K562 (cell line): ENCODE measurements around the gene RGS19. TPM values are rescaled to one million over a fixed set of nuclear protein-coding genes. Genes with fewer than 3 reads are reported as not detected.

ENCODE experiments used
- ATAC-seq: fragments of 200-7000 bp; cut with Tn5 transposase; 3 replicates; pipeline ENCODE4 v1.9.1; 2020; ENCODE audit warnings: moderate library complexity
- BruUV-seq: library from RNA; stranded (reverse); fragments of 400-500 nt; replicated peaks from 2 replicates; lab custom pipeline; 2021; lab: Mats Ljungman, UMichigan
- CTCF ChIA-PET: fragments of 300-600 bp; formaldehyde crosslinking; extraction: SDS; loops from one replicate; lab custom pipeline; 2021; ENCODE audit warnings: low intra/inter-chr PET ratio; lab: Yijun Ruan, JAX
- POLR2A ChIA-PET: fragments of 300-600, 350-650 bp; sonication (Branson Sonifier 250); formaldehyde crosslinking; extraction: SDS; loops from one replicate; lab custom pipeline; 2021; ENCODE audit warnings: antibody characterized with exemption, inconsistent platforms; lab: Yijun Ruan, JAX
- DNase-seq, 4 experiments: peaks; one replicate each; pipeline versions ENCODE4 v3.0.0 to v3.0.0-alpha.2; 2011 to 2018; ENCODE audit warnings: low spot score in 3 of 4, mixed read lengths in 3 of 4; ENCODE audit errors: extremely low read depth in 1 of 4
- FAIRE-seq: peaks from 2 replicates; lab custom pipeline; 2011; peaks lifted over from hg19 to GRCh38; lab: Jason Lieb, UNC
- H2AFZ ChIP-seq: 2 replicates; pipeline ENCODE4 v1.6.0; 2011; ENCODE audit warnings: low read depth, low read length, control low read depth, inconsistent platforms
- H3K27ac ChIP-seq: fragments of 200-600 bp; 3 replicates; pipeline ENCODE4 v1.8.0; 2011; ENCODE audit warnings: low read depth, mild to moderate bottlenecking, control low read depth, inconsistent platforms, low read length, moderate library complexity, mixed read lengths; ENCODE audit errors: extremely low read depth
- H3K27me3 ChIP-seq, 2 experiments: fragments of 300-600 bp in 1 of 2; 2 replicates in 1 of 2; 3 replicates in 1 of 2; pipeline versions ENCODE4 v1.6.0 to v1.8.0; 2011; ENCODE audit warnings: inconsistent platforms in 2 of 2, low read length in 2 of 2, mild to moderate bottlenecking in 1 of 2, mixed read lengths in 1 of 2, moderate library complexity in 1 of 2; ENCODE audit not compliant: control insufficient read depth in 2 of 2, insufficient read depth in 2 of 2
- H3K36me3 ChIP-seq: fragments of 300-600 bp; 3 replicates; pipeline ENCODE4 v1.8.0; 2011; ENCODE audit warnings: mild to moderate bottlenecking, low read length, inconsistent platforms; ENCODE audit not compliant: control insufficient read depth, insufficient read depth
- H3K4me1 ChIP-seq, 2 experiments: fragments of 200-600 bp in 1 of 2; replicated peaks in 1 of 2; 2 replicates in 1 of 2; 3 replicates in 1 of 2; pipeline versions ENCODE4 v1.5.1 to v1.8.0; 2011; ENCODE audit warnings: inconsistent platforms in 2 of 2, low read length in 2 of 2, mild to moderate bottlenecking in 1 of 2, mixed read lengths in 1 of 2, moderate library complexity in 1 of 2; ENCODE audit not compliant: control insufficient read depth in 2 of 2, insufficient read depth in 2 of 2
- H3K4me2 ChIP-seq: 2 replicates; pipeline ENCODE4 v1.6.1; 2011; ENCODE audit warnings: low read length, control low read depth, inconsistent platforms, mixed read lengths; ENCODE audit not compliant: insufficient read depth
- H3K4me3 ChIP-seq: fragments of 200-600 bp; sonication (generic), shearing (Covaris generic); 2 replicates; pipeline ENCODE4 v1.5.1; 2016; ENCODE audit warnings: control low read depth, inconsistent platforms
- H3K79me2 ChIP-seq: fragments of 200-600 bp; 3 replicates; pipeline ENCODE4 v1.8.0; 2011; ENCODE audit warnings: low read length, inconsistent platforms; ENCODE audit not compliant: control insufficient read depth, insufficient read depth
- H3K9ac ChIP-seq, 2 experiments: 2 replicates each; pipeline versions ENCODE4 v1.6.0 to v1.6.1; 2011; ENCODE audit warnings: low read depth in 2 of 2, low read length in 2 of 2, control low read depth in 1 of 2, inconsistent platforms in 1 of 2, mild to moderate bottlenecking in 1 of 2, mixed read lengths in 1 of 2; ENCODE audit not compliant: insufficient read depth in 1 of 2
- H3K9me1 ChIP-seq: one replicate; pipeline ENCODE4 v1.6.0; 2011; ENCODE audit warnings: inconsistent platforms, mild to moderate bottlenecking, low read length, moderate library complexity; ENCODE audit not compliant: control insufficient read depth, insufficient read depth
- H3K9me3 ChIP-seq: replicated peaks from 2 replicates; pipeline ENCODE4 v1.5.1; 2011; ENCODE audit warnings: low read depth, low read length, inconsistent platforms; ENCODE audit not compliant: control insufficient read depth, insufficient read depth
- H4K20me1 ChIP-seq: replicated peaks from 2 replicates; pipeline ENCODE4 v1.6.1; 2011; ENCODE audit warnings: low read length, inconsistent platforms, mixed read lengths; ENCODE audit not compliant: control insufficient read depth, insufficient read depth
- FIP1L1 ChIP-seq: fragments of 200-400 bp; formaldehyde crosslinking; IDR thresholded peaks from 2 replicates; pipeline ENCODE4 v1.6.1; 2018; ENCODE audit warnings: mild to moderate bottlenecking, low read depth, low read length; ENCODE audit not compliant: poor library complexity, severe bottlenecking
- FOXA3 ChIP-seq, 2 experiments: fragments of 450-650 bp in 1 of 2; sonication (generic) in 1 of 2; formaldehyde crosslinking; IDR thresholded peaks in 1 of 2; conservative IDR thresholded peaks in 1 of 2; 2 replicates each; pipeline versions ENCODE4 v1.4.0 to v1.8.0; 2020 to 2022; ENCODE audit warnings: mild to moderate bottlenecking in 2 of 2, missing genetic modification reagents in 1 of 2
- PHF20 ChIP-seq: fragments of 450-650 bp; IDR thresholded peaks from 2 replicates; pipeline ENCODE4 v1.6.1; 2018; ENCODE audit not compliant: partially characterized antibody
- WGBS: fragments of 100-300 bp; shearing (Covaris generic); methylation state at CpG from one replicate; pipeline ENCODE4 v1.1.6; 2016; ENCODE audit warnings: low coverage, mixed read lengths; ENCODE audit not compliant: insufficient coverage; ENCODE audit errors: missing lambda C conversion rate; 5-methylcytosine and 5-hydroxymethylcytosine counted together
- in situ Hi-C: fragments of 300-500 bp; cut with MboI; formaldehyde crosslinking; loops from 4 replicates; pipeline ENCODE4 v1.15.0; 2018; ENCODE audit warnings: inconsistent platforms, mixed read lengths
- intact Hi-C: fragments of 100-400 bp; cut with micrococcal nuclease; formaldehyde crosslinking; loops from 2 replicates; pipeline ENCODE4 v1.14.2; 2022
- polyA plus RNA-seq, 8 experiments: library from polyadenylated mRNA; depleted of rRNA in 4 of 8; stranded (reverse) in 5 of 8; unstranded in 3 of 8; fragments of >200 nt; fragmentation: Nextera tagmentation in 2 of 8; fragmentation: Illumina TruSeq in 1 of 8; extraction: Ambion mirVana in 2 of 8; extraction: Trizol in 1 of 8; gene quantifications; 2 replicates each; pipeline versions ENCODE4 v1.2.1 to v1.2.3, GENCODE V29; 2011 to 2014; ENCODE audit warnings: inconsistent platforms in 1 of 8, missing spikeins in 1 of 8
- total RNA-seq, 7 experiments: library from RNA; depleted of rRNA in 6 of 7; stranded (reverse); fragments of >200 nt in 6 of 7; fragmentation: Illumina TruSeq in 2 of 7; extraction: Trizol in 2 of 7; gene quantifications; 2 replicates each; pipeline versions ENCODE4 v1.2.1 to v1.2.3, GENCODE V29; 2011 to 2021; ENCODE audit warnings: low replicate concordance in 1 of 7
- TF ChIP-seq, protein P1 (sequence below), 2 experiments: fragments of 450-650 bp in 1 of 2; sonication (generic) in 1 of 2; formaldehyde crosslinking; conservative IDR thresholded peaks; 2 replicates each; pipeline versions ENCODE4 v1.4.0 to v1.8.1; 2020 to 2022; ENCODE audit warnings: mild to moderate bottlenecking in 1 of 2, missing genetic modification reagents in 1 of 2
- TF ChIP-seq, protein P2 (sequence below), 2 experiments: IDR thresholded peaks; 2 replicates each; pipeline ENCODE4 v1.6.1; 2011; ENCODE audit warnings: borderline replicate concordance in 1 of 2, control low read depth in 1 of 2, low read depth in 1 of 2, low read length in 1 of 2, mild to moderate bottlenecking in 1 of 2, mixed read lengths in 1 of 2, moderate library complexity in 1 of 2; ENCODE audit not compliant: insufficient read depth in 1 of 2, insufficient read length in 1 of 2, poor library complexity in 1 of 2, severe bottlenecking in 1 of 2; ENCODE audit errors: extremely low read depth in 1 of 2

Gene RGS19
- total and polyA plus RNA-seq, 9 of the 15 experiments (the other 6 are each of a cell fraction or from before 2014, with no cell fraction given): 0.41 to 23.7 (median 14.6) TPM

DNA sequence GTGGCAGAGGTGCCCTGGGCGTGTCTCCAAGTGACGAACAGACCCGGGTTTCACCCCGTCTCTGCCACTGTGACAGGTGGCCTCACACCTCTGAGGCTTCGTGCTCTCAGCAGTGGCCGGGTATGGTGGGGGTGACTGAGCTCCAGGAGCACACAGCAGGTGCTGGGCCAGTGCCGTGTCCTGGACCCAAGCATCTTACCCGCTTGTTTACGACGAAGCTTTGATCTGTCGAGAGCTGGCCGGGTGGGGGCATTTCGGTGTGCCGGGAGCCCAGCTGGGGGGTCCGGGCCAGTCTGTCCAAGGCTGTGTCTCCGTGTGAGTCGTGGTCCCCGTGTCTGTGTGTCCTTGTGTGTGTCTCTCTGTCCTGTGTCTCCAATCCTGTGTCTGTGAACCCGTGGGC lies 12.0 kb upstream of the RGS19 start:
- no peak for DNase-seq
- no peak for ATAC-seq
- H3K36me3 ChIP-seq: no peaks in the 10 kb centered on the region
- H3K9ac ChIP-seq: 0 out of 4 replicates have a peak overlapping the region, but pooled peaks of 1 of the 2 experiments have one; percentile 52
- no TSS peak for BruUV-seq
- no peak overlapping the region for H3K4me3 ChIP-seq
- intact Hi-C loops: no loop called here
- no peaks in the 10 kb centered on the region for H3K9me1 ChIP-seq
- in situ Hi-C loops: no loop called here
- H4K20me1 ChIP-seq: peaks cover 9% of the 10 kb centered on the region; the same call in 1 of the 2 replicates
- H3K9me3 ChIP-seq: peaks cover 2% of the 10 kb centered on the region; the same call in 1 of the 2 replicates
- CTCF ChIA-PET: no interaction called here
- no peak for FAIRE-seq
- H3K4me1 ChIP-seq: peaks cover 0 to 26% of the 10 kb centered on the region in 2 experiments; a peak in 2 of 5 replicates
- H2AFZ ChIP-seq: no peak overlapping the region
- no peak overlapping the region for H3K4me2 ChIP-seq
- no peak overlapping the region for H3K27ac ChIP-seq
- H3K27me3 ChIP-seq: peaks cover 0 to 11% of the 10 kb centered on the region in 2 experiments; a peak in 1 of 5 replicates
- WGBS: 10% methylated on average over 19 of the region's 19 CpGs
- TF ChIP-seq, protein P1, sequence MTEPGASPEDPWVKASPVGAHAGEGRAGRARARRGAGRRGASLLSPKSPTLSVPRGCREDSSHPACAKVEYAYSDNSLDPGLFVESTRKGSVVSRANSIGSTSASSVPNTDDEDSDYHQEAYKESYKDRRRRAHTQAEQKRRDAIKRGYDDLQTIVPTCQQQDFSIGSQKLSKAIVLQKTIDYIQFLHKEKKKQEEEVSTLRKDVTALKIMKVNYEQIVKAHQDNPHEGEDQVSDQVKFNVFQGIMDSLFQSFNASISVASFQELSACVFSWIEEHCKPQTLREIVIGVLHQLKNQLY (CRISPR knock-in tag; conservative IDR thresholded peaks at IDR 0.05): no peak
- TF ChIP-seq FOXA3 (CRISPR knock-in tag; conservative IDR thresholded peaks at IDR 0.05 in 1 of 2, IDR thresholded peaks at IDR 0.05 in 1 of 2) (no peak), PHF20 (no peak), FIP1L1 (no peak)
- TF ChIP-seq, protein P2, sequence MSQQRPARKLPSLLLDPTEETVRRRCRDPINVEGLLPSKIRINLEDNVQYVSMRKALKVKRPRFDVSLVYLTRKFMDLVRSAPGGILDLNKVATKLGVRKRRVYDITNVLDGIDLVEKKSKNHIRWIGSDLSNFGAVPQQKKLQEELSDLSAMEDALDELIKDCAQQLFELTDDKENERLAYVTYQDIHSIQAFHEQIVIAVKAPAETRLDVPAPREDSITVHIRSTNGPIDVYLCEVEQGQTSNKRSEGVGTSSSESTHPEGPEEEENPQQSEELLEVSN (IDR thresholded peaks at IDR 0.05; ENCODE audit: borderline replicate concordance in 1 of 2, extremely low read depth in 1 of 2, insufficient read depth in 1 of 2, insufficient read length in 1 of 2, low read depth in 1 of 2, low read length in 1 of 2, poor library complexity in 1 of 2, severe bottlenecking in 1 of 2): peak in 1 of 2 experiments; percentile 23
- POLR2A ChIA-PET: interaction anchor here (0.6 kb wide), 1 partner anchor 107 kb away, joined by 3 read pairs; no protein-coding TSS in a partner anchor
- no peaks in the 10 kb centered on the region for H3K79me2 ChIP-seq
